Ramos (cell line): Measurements from ENCODE around the gene PHLPP1.
"Not testable (repeated sequence)": the region's sequence is repeated elsewhere in the genome, so short reads cannot be mapped to it uniquely, and the experiment has no call there.

Source experiments
- in situ Hi-C: fragments of 300-500 bp; cut with MboI; formaldehyde crosslinking; loops from one replicate; pipeline ENCODE4 v1.14.3; 2022; ENCODE audit warnings: low sequenced_read_pairs; ENCODE audit not compliant: unreplicated experiment

The PHLPP1 gene

DNA sequence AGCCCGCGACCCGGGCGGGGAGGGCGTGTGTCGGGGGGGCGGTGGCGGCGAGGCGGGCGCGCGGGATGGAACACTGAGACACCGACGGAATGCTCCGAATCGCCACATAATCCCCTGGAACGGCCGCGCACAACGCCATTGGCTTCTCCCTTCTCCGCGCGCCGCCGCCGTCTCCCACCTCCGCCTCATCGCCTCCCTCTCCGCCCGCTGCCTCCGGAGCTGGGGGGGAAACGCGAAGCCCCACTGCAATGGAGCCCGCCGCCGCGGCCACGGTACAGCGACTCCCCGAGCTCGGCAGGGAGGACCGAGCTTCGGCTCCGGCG is at the start of gene PHLPP1:
Gene PHLPP1 (plus strand): TSS at position 106 of the 323 bp plus-strand sequence. CDS start 143 bp downstream, at position 249.
- in situ Hi-C loops: loop anchor here (10.0 kb wide), 1 partner anchor 239 kb away; no protein-coding TSS in a partner anchor

DNA sequence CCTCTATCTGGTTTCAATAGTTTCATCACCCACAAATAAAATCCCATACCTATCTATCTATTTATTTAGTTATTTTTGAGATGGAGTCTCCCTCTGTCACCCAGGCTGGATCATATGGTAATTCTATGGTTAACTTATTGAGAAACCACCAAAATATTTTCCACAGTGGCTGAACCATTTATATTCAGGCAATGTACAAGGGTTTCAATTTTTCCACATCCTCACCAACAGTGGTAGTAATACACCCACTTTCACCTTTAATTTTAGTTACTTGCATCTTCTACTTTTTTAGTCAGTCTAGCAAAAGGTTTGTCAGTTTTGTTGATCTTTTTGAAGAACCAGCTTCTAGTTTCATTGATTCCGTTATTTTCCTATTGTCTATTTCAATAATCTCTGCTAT is 46.1 kb upstream of the PHLPP1 start:
- in situ Hi-C loops: no loop called here

DNA sequence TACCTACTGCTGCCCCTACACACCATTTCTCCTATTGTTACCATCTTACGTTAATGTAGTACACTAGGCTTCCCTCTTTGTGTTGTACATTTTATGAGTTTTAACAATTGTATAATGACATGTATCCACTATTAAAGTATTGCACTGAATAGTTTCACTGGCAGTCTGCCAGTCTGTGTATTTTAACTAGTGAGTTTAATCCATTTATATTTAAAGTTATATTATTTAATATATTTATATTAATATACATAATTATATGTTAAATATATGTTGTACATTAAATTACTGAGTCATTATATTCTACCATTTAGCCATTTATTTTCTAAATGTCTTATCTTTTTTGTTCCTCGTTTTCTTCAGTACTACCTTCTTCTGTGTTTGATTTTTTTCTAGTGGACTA is 44.8 kb upstream of the PHLPP1 start:
- in situ Hi-C loops: no loop called here

DNA sequence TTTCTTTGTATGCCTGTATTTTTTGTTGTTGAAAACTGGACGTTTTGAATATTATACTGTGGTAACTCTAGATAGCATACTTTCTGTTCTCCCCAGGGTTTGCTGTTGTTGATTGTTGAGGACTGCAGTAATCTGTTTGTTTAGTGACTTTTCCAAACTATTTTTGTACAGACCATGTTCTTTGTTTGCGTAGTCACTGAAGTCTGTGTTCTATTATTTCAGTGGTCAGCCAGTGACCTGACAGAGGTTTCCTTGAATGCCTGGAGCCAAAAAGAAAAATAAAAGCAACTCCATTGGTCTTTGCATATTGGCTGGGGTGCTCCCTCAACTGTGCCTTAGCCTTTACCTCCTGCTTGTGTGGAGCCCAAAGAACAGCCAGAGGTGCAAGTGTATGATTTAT is 42.7 kb upstream of the PHLPP1 start:
- in situ Hi-C loops: no loop called here

DNA sequence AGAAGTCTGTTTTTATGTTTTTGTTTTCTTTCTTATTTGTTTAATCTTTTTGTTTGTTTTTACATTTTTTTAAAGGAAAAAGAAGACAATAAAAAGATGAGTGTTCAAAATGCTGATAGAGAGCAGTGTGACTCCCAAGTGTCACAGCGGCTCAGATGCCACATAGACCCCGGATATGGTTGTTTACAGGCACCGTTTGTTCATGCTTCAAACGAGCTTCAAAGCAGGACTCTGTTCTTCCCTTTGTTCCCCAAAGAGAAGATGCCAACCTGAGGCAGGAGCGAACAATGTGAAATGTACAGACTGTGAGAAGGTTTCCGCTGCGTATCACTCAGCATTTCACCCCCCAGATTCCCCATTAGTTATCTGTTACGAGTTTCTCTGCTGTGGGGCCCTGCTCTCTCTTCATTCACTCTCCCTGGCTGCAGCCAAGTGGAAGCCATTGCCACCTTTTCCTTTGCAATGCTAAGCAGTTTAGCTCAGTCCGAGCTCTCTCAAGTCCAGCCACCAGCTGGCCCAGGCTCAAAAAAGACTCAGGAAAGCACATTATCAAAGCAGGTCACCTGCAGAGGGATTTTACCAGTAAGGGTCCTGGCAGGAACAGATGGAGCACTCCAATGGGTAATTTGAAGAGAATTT is 36.4 kb upstream of the PHLPP1 start:
- in situ Hi-C loops: no loop called here

DNA sequence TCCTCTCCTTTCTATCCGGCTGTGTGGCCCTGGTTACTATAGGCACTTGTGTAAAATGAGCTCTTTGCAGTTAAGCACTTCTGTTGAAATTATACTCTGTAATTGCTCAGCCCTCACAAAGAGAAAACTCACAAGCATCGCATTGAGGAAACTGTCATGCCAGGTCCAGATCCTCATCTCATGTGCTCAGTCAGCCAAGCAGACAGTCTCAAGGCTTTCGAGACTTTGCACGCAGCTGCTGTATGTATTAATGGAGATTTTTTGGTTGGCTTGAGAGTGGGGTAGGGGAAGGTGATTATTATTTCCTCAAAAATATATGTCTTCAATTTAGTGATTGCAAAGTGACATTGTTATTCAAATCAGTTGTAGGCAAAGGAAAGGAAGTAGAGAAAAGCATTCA is 33.0 kb upstream of the PHLPP1 start:
- in situ Hi-C loops: no loop called here

DNA sequence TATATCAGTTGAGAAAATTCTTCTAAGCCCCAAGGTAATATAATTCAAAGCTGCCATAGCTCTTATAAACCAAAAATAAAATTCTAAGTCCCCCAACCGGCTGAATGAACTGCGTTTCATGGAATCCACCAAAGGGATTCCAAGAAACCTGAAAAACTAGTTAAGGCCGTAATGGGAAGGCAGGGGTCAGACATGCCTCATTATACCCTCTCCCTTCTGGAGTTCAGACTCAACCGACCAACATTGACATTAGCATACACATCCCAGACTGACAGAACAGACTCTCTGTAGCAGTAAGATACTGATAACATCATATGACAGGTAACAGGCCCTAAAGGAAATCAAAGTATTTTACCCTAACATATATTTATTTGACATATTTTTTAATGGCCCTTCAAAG is 31.4 kb upstream of the PHLPP1 start:
- in situ Hi-C loops: no loop called here

DNA sequence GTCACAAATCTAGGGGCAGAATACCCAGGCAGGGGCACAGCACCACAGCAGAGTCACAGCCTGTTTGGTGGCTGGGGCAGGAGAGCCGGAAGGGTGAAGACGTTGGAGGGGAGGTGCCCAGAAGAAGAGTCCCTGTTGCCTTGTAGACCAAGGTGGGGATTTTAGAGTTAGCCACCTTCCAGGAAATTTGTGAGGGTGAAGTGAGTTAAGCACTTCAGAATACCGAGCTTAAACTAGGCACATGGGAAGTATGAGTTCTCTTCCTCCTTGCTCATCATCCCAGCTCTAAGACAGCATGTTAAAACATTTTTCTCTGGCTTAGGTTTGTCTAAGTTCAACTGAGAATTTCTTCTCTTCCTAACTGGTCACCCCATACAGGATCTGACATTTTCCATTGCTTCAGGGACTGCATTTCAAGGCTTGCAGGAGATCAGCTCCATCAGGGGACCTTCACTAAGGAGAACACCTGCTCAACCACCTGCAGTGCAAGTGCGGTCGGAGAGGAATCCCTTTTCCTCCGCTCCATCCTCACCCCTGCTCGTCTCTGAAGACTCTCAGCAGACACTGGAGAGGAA is 26.5 kb upstream of the PHLPP1 start:
- in situ Hi-C loops: no loop called here

DNA sequence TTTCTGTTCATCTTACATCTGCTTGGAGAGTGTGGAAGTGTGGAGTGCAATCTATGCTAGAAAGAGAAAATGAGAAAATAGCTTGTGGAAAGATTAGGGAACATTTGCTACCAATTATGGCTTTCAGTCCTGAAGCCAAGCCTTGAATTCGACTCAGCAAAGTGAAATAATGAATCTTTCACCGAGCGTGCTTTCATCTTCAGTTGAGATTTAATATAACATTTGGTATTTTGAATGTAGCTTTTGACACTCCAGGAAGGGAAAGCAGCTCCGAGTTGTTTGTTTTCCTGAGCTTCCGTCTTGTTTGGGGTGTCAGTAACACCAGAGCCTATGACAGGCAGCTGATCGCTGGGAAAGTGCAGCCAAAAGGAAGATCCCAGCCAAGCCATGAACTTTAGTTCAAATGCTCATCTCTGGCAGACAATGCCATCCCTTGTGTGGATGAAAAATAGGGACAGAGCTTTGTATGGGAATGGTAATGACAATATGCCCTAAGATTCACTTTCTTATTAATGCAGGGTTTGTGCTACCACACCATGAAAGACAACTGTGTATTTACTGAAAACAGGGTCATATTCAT is 25.0 kb upstream of the PHLPP1 start:
- in situ Hi-C loops: no loop called here

DNA sequence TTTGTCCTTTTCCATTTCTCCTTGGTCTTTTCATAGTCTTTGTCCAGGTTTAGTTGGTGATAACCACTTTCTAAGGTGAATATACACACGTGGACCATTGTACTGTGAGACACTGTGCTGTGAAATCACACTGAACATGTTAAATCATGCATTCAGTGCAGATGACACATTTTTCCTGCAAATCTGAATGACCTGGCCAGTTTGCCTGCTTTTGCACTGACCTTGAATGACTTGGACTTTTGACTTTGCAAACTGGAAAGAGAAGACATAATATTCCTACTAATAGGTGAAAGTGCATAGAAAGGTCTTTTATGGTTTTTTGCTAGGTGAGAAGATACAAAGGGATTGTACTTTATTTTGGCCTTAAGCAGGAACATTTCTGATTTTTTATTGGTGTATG is 21.7 kb upstream of the PHLPP1 start:
- in situ Hi-C loops: no loop called here

DNA sequence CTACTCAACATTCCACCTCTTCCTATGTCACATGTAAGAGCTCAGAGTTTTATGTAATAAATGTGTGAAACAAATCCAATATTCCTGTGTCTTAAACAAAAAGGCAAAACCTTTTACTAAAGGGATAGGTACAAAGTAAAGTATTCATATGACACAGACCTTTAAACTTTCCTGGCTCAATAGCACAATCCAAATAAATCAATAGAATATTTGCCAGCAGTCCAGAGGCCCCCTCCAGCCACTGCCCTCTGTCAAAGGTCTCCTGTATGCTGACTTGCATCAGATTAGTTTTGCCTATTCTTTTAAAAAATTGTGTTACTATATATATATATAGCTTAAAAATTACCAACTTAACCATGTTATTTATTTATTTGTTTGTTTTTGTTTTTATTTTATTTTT is 17.7 kb upstream of the PHLPP1 start:
- in situ Hi-C loops: no loop called here

DNA sequence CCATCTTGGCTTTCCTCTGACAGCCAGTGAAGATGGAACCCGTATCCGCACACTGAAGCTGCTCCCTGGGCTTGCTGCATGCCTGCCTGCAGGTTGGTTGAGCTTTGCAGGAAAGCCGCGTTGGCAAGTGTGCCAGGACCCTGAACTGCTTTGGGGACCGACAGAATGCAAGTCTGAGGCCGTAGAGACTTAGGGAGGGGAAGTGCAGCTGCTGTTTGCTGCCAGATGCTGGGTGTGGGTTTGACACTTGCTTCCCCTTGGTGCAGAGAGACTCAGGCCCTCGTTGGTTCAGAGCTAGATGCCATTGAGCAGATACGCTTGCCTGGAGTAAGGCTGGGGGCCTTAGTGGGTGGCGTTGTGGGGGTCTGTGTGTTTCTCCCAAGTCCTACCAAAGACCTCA is 13.1 kb upstream of the PHLPP1 start:
- in situ Hi-C loops: no loop called here

DNA sequence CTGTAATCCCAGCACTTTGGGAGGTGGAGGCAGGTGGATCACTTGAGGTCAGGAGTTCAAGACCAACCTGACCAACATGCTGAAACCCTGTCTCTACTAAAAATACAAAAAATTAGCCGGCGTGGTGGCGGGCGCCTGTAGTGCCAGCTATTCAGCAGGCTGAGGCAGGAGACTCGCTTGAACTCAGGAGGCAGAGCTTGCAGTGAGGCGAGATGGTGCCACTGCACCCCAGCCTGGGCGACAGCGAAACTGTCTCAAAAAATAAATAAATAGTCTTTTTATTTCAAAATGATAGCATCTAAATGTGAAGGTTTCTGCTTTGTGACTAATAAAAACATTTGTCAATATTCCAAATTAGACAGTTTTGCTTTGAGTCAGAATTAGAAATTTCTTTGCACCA is 8.5 kb upstream of the PHLPP1 start:
- in situ Hi-C loops: not testable (repeated sequence)

DNA sequence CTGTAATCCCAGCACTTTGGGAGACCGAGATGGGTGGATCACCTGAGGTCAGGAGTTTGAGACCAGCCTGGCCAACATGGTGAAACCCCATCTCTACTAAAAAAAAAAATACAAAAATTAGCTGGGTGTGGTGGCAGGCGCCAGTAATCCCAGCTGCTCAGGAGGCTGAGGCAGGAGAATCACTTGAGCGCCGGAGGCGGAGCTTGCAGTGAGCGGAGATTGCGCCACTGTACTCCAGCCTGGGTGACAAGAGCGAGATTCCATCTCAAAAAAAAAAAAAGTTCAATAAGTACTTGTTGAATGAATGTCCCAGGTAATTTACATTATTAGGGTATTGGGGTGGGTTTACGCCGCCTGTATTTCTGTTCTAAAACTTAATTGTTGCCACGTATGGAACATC is 5.4 kb upstream of the PHLPP1 start:
- in situ Hi-C loops: loop anchor here (10.0 kb wide), 1 partner anchor 245 kb away; no protein-coding TSS in a partner anchor

DNA sequence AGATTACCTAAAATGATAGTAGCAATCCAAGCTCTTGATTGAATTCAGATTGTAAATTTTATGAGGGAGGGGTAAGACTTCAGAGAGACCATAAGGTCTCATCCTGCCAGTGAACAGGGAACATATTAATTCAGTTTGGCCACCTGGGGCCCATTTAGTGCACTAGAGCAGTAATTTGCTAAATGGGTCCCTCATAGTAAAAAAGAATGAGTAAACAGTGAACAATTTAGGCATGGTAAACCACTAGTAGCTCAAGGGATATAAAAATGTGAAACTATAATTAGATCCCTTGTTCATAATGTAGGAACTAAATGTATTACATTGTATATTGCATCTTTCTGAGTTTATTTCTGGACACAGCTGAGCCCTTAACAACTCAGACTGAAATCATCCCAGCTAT is 4.9 kb upstream of the PHLPP1 start:
- in situ Hi-C loops: loop anchor here (10.0 kb wide), 1 partner anchor 244 kb away; no protein-coding TSS in a partner anchor

DNA sequence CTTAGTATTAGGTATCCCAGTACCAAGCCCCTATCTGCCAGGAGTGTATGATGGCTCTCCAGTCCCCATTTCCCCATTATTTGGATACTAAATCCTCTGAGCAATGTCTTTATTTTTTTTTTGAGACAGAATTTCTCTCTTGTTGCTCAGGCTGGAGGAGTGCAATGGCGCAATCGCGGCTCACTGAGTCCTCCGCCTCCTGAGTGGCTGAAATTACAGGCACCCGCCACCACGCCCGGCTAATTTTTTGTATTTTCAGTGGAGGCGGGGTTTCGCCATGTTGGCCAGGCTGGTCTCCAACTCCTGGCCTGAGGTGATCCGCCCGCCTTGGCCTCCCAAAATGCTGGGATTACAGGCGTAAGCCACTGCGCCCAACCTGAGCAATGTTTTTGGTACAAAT is 3.6 kb upstream of the PHLPP1 start:
- in situ Hi-C loops: loop anchor here (10.0 kb wide), 1 partner anchor 243 kb away; no protein-coding TSS in a partner anchor

DNA sequence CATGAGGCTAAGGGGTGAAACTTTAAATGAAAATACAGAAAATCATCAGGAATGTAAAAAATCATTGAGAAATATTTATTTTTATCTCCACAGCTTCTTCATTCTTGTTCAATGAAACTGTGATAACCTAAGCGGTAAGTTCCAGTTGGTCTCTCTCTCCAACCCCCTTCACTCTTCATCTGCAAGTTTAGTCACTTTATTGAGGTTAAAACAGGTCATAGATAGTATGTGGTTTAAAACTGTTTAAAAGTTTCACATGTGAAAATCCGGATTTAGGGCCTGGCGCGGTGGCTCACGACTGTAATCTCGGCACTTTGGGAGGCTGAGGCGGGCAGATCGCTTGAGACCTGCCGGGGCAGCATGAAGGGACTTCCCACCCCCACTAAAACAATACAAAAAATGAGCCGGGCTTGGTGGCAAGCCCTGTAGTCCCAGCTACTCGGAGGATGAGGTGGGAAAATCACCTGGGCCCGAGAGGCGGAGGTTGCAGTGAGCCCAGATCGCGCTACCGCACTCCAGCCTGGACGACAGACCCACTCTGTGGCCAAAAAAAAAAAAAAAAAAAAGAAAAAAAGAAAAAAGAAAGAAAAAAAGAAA is 1.6 kb upstream of the PHLPP1 start:
- in situ Hi-C loops: loop anchor here (10.0 kb wide), 1 partner anchor 241 kb away; no protein-coding TSS in a partner anchor

DNA sequence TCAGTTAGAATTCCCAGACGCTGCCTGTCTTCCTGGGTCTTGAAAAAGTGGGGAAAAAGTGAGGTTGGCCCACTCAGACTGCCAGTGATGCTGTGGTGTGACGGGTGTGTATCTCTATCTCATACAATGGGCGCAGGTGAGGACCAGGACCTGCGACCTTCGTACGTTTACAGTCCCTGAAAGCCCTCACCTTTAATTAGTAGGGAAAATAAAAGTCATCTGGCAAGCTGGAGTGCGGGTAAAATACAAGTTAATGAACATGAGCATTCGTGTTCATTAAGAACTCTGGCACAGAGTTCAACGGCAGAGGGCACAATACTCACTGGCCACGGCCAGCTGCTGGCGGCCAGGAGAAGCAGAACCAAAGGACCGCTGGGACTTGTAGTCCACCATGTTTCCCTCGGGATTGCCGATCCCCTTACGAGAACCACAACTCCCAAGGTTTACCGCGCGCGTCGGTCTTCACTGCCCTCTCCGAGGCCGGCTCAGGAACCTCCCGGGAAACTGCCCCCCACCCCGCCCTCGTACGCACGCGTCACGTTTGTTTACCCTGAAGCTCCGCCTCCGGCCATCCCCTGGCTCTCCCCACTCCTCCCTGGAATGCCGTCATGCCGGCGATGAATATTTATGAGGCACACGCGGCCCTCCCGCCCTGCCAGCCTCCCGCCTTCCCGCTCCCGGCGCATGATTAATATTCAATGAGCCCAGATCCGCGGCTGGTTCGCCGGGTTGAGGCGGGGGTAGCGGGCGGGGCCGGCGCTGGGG is 488 bp upstream of the PHLPP1 start:
- in situ Hi-C loops: loop anchor here (10.0 kb wide), 1 partner anchor 240 kb away; no protein-coding TSS in a partner anchor

DNA sequence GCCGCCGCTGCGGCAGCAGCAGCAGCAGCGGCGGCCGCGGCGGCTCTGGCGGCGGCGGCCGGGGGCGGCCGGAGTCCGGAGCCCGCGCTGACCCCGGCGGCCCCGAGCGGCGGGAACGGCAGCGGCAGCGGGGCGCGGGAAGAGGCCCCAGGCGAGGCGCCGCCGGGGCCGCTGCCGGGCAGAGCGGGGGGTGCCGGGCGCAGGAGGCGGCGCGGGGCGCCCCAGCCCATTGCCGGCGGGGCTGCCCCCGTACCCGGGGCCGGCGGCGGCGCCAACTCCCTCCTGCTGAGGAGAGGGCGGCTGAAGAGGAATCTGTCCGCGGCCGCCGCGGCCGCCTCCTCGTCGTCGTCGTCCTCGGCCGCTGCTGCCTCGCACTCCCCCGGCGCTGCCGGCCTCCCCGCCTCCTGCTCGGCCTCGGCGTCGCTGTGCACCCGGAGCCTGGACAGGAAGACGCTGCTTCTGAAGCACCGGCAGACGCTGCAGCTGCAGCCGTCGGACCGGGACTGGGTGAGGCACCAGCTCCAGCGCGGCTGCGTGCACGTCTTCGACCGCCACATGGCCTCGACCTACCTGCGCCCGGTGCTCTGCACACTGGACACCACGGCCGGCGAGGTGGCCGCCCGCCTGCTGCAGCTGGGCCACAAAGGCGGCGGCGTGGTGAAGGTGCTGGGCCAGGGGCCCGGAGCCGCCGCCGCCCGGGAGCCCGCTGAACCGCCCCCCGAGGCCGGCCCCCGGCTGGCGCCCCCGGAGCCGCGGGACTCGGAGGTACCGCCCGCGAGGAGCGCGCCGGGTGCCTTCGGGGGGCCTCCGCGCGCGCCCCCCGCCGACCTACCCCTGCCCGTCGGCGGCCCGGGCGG is 646 bp downstream of the PHLPP1 start:
- in situ Hi-C loops: loop anchor here (10.0 kb wide), 1 partner anchor 239 kb away; no protein-coding TSS in a partner anchor
